A549 treated with Mapracorat at 1 μM for 4 hours (cell line): ENCODE data around the gene TP53TG3E. TPM values are rescaled to one million over a fixed set of nuclear protein-coding genes. Genes with fewer than 3 reads are reported as not detected.

Source experiments
- total RNA-seq: library from RNA; stranded (reverse); fragments of 200-300 nt; extraction: Qiagen RNA extraction; gene quantifications from 5 replicates; pipeline ENCODE4 v1.2.3, GENCODE V29; 2022

The TP53TG3E gene, protein sequence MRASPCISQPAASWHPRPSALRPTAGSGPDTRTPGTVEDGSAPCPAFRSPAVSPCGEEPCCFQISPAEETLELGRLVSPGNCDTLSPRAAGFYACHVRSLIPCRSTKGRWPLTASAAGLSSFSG
- total RNA-seq, result 0.20 TPM in 1 of 5 replicates, not detected in the others

DNA sequence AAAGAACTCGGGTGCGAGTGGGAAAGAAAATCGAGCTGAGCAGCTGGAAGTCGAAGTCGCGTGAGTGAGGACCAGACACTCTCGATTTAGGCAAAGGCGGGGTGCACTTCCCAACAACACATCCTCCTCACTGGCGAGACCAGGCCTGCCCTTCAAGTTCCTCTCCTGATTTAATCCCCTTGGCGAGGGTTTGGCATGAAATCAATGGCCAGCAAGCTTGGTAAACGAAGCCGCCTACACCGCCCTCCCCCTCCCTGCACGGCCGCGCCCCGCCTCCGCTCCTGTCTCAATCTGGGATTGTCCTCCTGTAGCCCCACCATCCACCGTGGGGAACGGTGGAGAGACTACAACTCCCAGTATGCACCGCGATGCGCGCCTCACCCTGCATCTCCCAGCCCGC, at the start of gene TP53TG3E:
Gene TP53TG3E (plus strand): TSS at position 301 of the 400 bp plus-strand sequence. CDS start 68 bp downstream, at position 369.

Other genes starting within 250 kb of the TP53TG3E start
- 0.68 to 1.0 TPM in 2 of 5 replicates, not detected in the others for gene TP53TG3C, start 110.1 kb upstream of the TP53TG3E start, total RNA-seq
- gene TP53TG3B, start 56.5 kb downstream of the TP53TG3E start, total RNA-seq, result 0.08 to 0.35 TPM (median 0.30 TPM) in 4 of 5 replicates, not detected in the other
- gene TP53TG3F, start 155.3 kb downstream of the TP53TG3E start, total RNA-seq, result 0.12 to 0.18 TPM (median 0.15 TPM) in 3 of 5 replicates, not detected in the others